ENCODE measurements around the gene MAX.

Gene MAX

GRCh38 chr14:65102441-65103149, at the start of gene MAX:
Gene MAX, minus strand, starts transcription at chr14:65102517. Its CDS starts 178 bp downstream, at chr14:65102339.
- H3K9me2 ChIP-seq (replicated peaks; ENCODE audit: insufficient read depth, low read length) = no peaks in the 10 kb centered on the region
- peak within 1 kb of the TSS; percentile 60 for H3K4me2 ChIP-seq (ENCODE audit: low read depth, low read length)
- peak; percentile 94 for DNase-seq
- H3K36me3 ChIP-seq (replicated peaks; ENCODE audit: insufficient read depth, low read length) = no peaks in the 10 kb centered on the region
- H3K4me3 ChIP-seq (ENCODE audit: low read length) = peak within 1 kb of the TSS; percentile 76
- H3K79me2 ChIP-seq (ENCODE audit: low read length) = peaks cover 27% of the 10 kb centered on the region
- peak within 1 kb of the TSS; percentile 23; the same call in 1 of the 2 replicates for H3K27ac ChIP-seq (ENCODE audit: low read length)
- H3K27me3 ChIP-seq (replicated peaks; ENCODE audit: insufficient read depth, low read length) = no peaks in the 10 kb centered on the region
- no peaks in the 10 kb centered on the region for H3K9me3 ChIP-seq (replicated peaks; ENCODE audit: insufficient read depth, low read length)
- no peaks in the 10 kb centered on the region for H3F3A ChIP-seq (ENCODE audit: insufficient read depth, low read length)
- peak within 1 kb of the TSS; percentile 72 for H2AFZ ChIP-seq (ENCODE audit: low read length)
- TF ChIP-seq CTCF (IDR thresholded peaks at IDR 0.05; ENCODE audit: low read length) = no peak
- TF ChIP-seq EZH2 (optimal IDR thresholded peaks at IDR 0.05; ENCODE audit: low read depth, low read length) = no peak
- no peak for TF ChIP-seq EZH2phosphoT487 (IDR thresholded peaks at IDR 0.05; ENCODE audit: low read length)
- peak within 1 kb of the TSS; percentile 64 for H3K9ac ChIP-seq (ENCODE audit: low read length)
- H3K4me1 ChIP-seq (ENCODE audit: low read length) = 0 out of 2 replicates have a peak, but pooled peaks cover 10% of the 10 kb centered on the region
- no peaks in the 10 kb centered on the region for H4K20me1 ChIP-seq (ENCODE audit: insufficient read depth, low read length)

GRCh38 chr14:65151609-65151956, 49.3 kb upstream of the MAX start:
- no peaks in the 10 kb centered on the region for H3K36me3 ChIP-seq (replicated peaks; ENCODE audit: insufficient read depth, low read length)
- TF ChIP-seq CTCF (IDR thresholded peaks at IDR 0.05; ENCODE audit: low read length) = no peak
- no peak for TF ChIP-seq EZH2 (optimal IDR thresholded peaks at IDR 0.05; ENCODE audit: low read depth, low read length)
- no peak for TF ChIP-seq EZH2phosphoT487 (IDR thresholded peaks at IDR 0.05; ENCODE audit: low read length)
- H3K27ac ChIP-seq (ENCODE audit: low read length) = no peak overlapping the region
- no peaks in the 10 kb centered on the region for H3K9me2 ChIP-seq (replicated peaks; ENCODE audit: insufficient read depth, low read length)
- no peak overlapping the region for H3K4me2 ChIP-seq (ENCODE audit: low read depth, low read length)
- H4K20me1 ChIP-seq (ENCODE audit: insufficient read depth, low read length) = no peaks in the 10 kb centered on the region
- no peak overlapping the region for H3K9ac ChIP-seq (ENCODE audit: low read length)
- no peaks in the 10 kb centered on the region for H3F3A ChIP-seq (ENCODE audit: insufficient read depth, low read length)
- no peaks in the 10 kb centered on the region for H3K9me3 ChIP-seq (replicated peaks; ENCODE audit: insufficient read depth, low read length)
- DNase-seq = no peak
- H2AFZ ChIP-seq (ENCODE audit: low read length) = no peak overlapping the region
- no peaks in the 10 kb centered on the region for H3K79me2 ChIP-seq (ENCODE audit: low read length)
- no peak overlapping the region for H3K4me3 ChIP-seq (ENCODE audit: low read length)
- H3K27me3 ChIP-seq (replicated peaks; ENCODE audit: insufficient read depth, low read length) = peaks cover 21% of the 10 kb centered on the region
- H3K4me1 ChIP-seq (ENCODE audit: low read length) = 0 out of 2 replicates have a peak, but pooled peaks cover 5% of the 10 kb centered on the region

GRCh38 chr14:65150898-65151608, 48.7 kb upstream of the MAX start:
- no peaks in the 10 kb centered on the region for H3F3A ChIP-seq (ENCODE audit: insufficient read depth, low read length)
- H3K4me3 ChIP-seq (ENCODE audit: low read length) = no peak overlapping the region
- H4K20me1 ChIP-seq (ENCODE audit: insufficient read depth, low read length) = no peaks in the 10 kb centered on the region
- H3K79me2 ChIP-seq (ENCODE audit: low read length) = no peaks in the 10 kb centered on the region
- H3K27me3 ChIP-seq (replicated peaks; ENCODE audit: insufficient read depth, low read length) = peaks cover 16% of the 10 kb centered on the region
- no peaks in the 10 kb centered on the region for H3K9me2 ChIP-seq (replicated peaks; ENCODE audit: insufficient read depth, low read length)
- no peak overlapping the region for H2AFZ ChIP-seq (ENCODE audit: low read length)
- no peaks in the 10 kb centered on the region for H3K4me1 ChIP-seq (ENCODE audit: low read length)
- no peak overlapping the region for H3K4me2 ChIP-seq (ENCODE audit: low read depth, low read length)
- H3K27ac ChIP-seq (ENCODE audit: low read length) = no peak overlapping the region
- no peak overlapping the region for H3K9ac ChIP-seq (ENCODE audit: low read length)
- TF ChIP-seq EZH2phosphoT487 (IDR thresholded peaks at IDR 0.05; ENCODE audit: low read length) (no peak), EZH2 (optimal IDR thresholded peaks at IDR 0.05; ENCODE audit: low read depth, low read length) (no peak), CTCF (IDR thresholded peaks at IDR 0.05; ENCODE audit: low read length) (no peak)
- H3K9me3 ChIP-seq (replicated peaks; ENCODE audit: insufficient read depth, low read length) = no peaks in the 10 kb centered on the region
- H3K36me3 ChIP-seq (replicated peaks; ENCODE audit: insufficient read depth, low read length) = no peaks in the 10 kb centered on the region
- no peak for DNase-seq

Measured in MM.1S (cell line).